HG03108 (cell line): ENCODE measurements around the gene PHOX2A.

Experiments
- ATAC-seq: cut with Tn5 transposase; IDR thresholded peaks from one replicate; pipeline ENCODE4 v1.9.1; 2021; ENCODE audit warnings: moderate library complexity; ENCODE audit not compliant: unreplicated experiment

Gene PHOX2A

GRCh38 chr11:72189455-72190250 lies 54.3 kb downstream of the PHOX2A start:
- ATAC-seq = no peak
